CD14-positive monocyte (primary cell): ENCODE results near the gene COX6B1. TPM values are rescaled to one million over a fixed set of nuclear protein-coding genes. Genes with fewer than 3 reads are reported as not detected.

Experiments used
- DNase-seq, 3 donors: peaks; one replicate each; pipeline ENCODE4 v3.0.0-alpha.2; 2011 to 2022
- H2AFZ ChIP-seq: 2 replicates; pipeline ENCODE4 v1.6.0; 2012; ENCODE audit warnings: mild to moderate bottlenecking, low read depth, low read length, inconsistent platforms; ENCODE audit not compliant: insufficient read depth, poor library complexity, severe bottlenecking
- H3K27ac ChIP-seq, 2 donors: 1 replicate in 1 of 2; 2 replicates in 1 of 2; pipeline ENCODE4 v1.5.1; 2012 to 2013; ENCODE audit warnings: low read length in 2 of 2, control low read depth in 1 of 2, inconsistent platforms in 1 of 2, low read depth in 1 of 2, mild to moderate bottlenecking in 1 of 2
- H3K27me3 ChIP-seq, 2 donors: one replicate each; pipeline versions ENCODE4 v1.6.0 to v1.6.1; 2011 to 2013; ENCODE audit warnings: low read length in 2 of 2; ENCODE audit not compliant: control insufficient read depth in 2 of 2, insufficient read depth in 2 of 2
- H3K36me3 ChIP-seq, 2 donors: replicated peaks in 1 of 2; 1 replicate in 1 of 2; 2 replicates in 1 of 2; pipeline versions ENCODE4 v1.5.1 to v1.6.1; 2012 to 2013; ENCODE audit warnings: low read length in 2 of 2, control low read depth in 1 of 2, inconsistent platforms in 1 of 2, mild to moderate bottlenecking in 1 of 2; ENCODE audit not compliant: insufficient read depth in 2 of 2, control insufficient read depth in 1 of 2
- H3K4me1 ChIP-seq, 2 donors: 1 replicate in 1 of 2; 2 replicates in 1 of 2; pipeline versions ENCODE4 v1.5.1 to v1.6.1; 2012 to 2013; ENCODE audit warnings: low read length in 2 of 2, control low read depth in 1 of 2, inconsistent platforms in 1 of 2, mild to moderate bottlenecking in 1 of 2, moderate library complexity in 1 of 2; ENCODE audit not compliant: insufficient read depth in 2 of 2, control insufficient read depth in 1 of 2
- H3K4me2 ChIP-seq: replicated peaks from 2 replicates; pipeline ENCODE3; 2012; ENCODE audit warnings: low read length, moderate library complexity, mild to moderate bottlenecking; ENCODE audit not compliant: poor library complexity, severe bottlenecking; ENCODE audit errors: extremely low read depth
- H3K4me3 ChIP-seq, 3 experiments: fragments of 200-600 bp in 1 of 3; sonication (generic) in 1 of 3; replicated peaks in 1 of 3; 1 replicate in 2 of 3; 2 replicates in 1 of 3; pipeline ENCODE4 v1.5.1; 2011 to 2013; ENCODE audit warnings: low read length in 3 of 3, mild to moderate bottlenecking in 3 of 3, control low read depth in 2 of 3, low read depth in 2 of 3, inconsistent platforms in 1 of 3, moderate library complexity in 1 of 3
- H3K79me2 ChIP-seq: 2 replicates; pipeline ENCODE4 v1.6.0; 2012; ENCODE audit warnings: mild to moderate bottlenecking, control low read depth, inconsistent platforms, low read length, moderate library complexity; ENCODE audit not compliant: insufficient read depth
- H3K9ac ChIP-seq: 2 replicates; pipeline ENCODE4 v1.6.0; 2017; ENCODE audit warnings: low read length, mild to moderate bottlenecking; ENCODE audit not compliant: insufficient read depth, poor library complexity, severe bottlenecking
- H3K9me3 ChIP-seq, 2 donors: replicated peaks in 1 of 2; 1 replicate in 1 of 2; 2 replicates in 1 of 2; pipeline versions ENCODE4 v1.5.1 to v1.6.1; 2012 to 2013; ENCODE audit warnings: low read length in 2 of 2, control low read depth in 1 of 2; ENCODE audit not compliant: control insufficient read depth in 1 of 2, insufficient read depth in 1 of 2
- H4K20me1 ChIP-seq: 2 replicates; pipeline ENCODE4 v1.6.0; 2012; ENCODE audit warnings: mild to moderate bottlenecking, low read length, control low read depth, moderate library complexity; ENCODE audit not compliant: insufficient read depth
- H3K27ac Mint-ChIP-seq, 7 donors: one replicate each; pipeline ENCODE4 v1.8.0; 2020; ENCODE audit warnings: mild to moderate bottlenecking in 7 of 7, mixed read lengths in 7 of 7, moderate library complexity in 6 of 7, inconsistent platforms in 2 of 7
- H3K27me3 Mint-ChIP-seq, 3 donors: one replicate each; pipeline ENCODE4 v1.8.0; 2021 to 2022; ENCODE audit warnings: low read depth in 3 of 3, mild to moderate bottlenecking in 3 of 3, mixed read lengths in 3 of 3, moderate library complexity in 3 of 3, inconsistent platforms in 1 of 3
- H3K36me3 Mint-ChIP-seq, 2 donors: one replicate each; pipeline ENCODE4 v1.8.0; 2020; ENCODE audit warnings: mixed read lengths in 2 of 2, inconsistent platforms in 1 of 2, mild to moderate bottlenecking in 1 of 2
- H3K4me1 Mint-ChIP-seq: one replicate; pipeline ENCODE4 v1.8.0; 2020; ENCODE audit warnings: mild to moderate bottlenecking, mixed read lengths
- H3K4me3 Mint-ChIP-seq, 2 donors: one replicate each; pipeline ENCODE4 v1.8.0; 2020; ENCODE audit warnings: mild to moderate bottlenecking in 2 of 2, mixed read lengths in 2 of 2, moderate library complexity in 1 of 2
- H3K9me3 Mint-ChIP-seq, 7 donors: one replicate each; pipeline ENCODE4 v1.8.0; 2020 to 2022; ENCODE audit warnings: mixed read lengths in 7 of 7, mild to moderate bottlenecking in 6 of 7, moderate library complexity in 6 of 7, inconsistent platforms in 2 of 7
- WGBS: methylation state at CpG from one replicate; pipeline ENCODE4 v1.1.5; 2013; ENCODE audit warnings: missing lambda C conversion rate; ENCODE audit not compliant: insufficient coverage; 5-methylcytosine and 5-hydroxymethylcytosine counted together
- intact Hi-C, 2 donors: fragments of 100-400 bp; cut with micrococcal nuclease; formaldehyde crosslinking; loops; one replicate each; pipeline versions ENCODE4 v1.15.0 to v1.15.1; 2023
- polyA plus RNA-seq, 3 donors: library from polyadenylated mRNA; depleted of rRNA in 1 of 3; unstranded in 2 of 3; stranded (reverse) in 1 of 3; fragments of 300-500 nt in 2 of 3; fragments of >200 nt in 1 of 3; fragmentation: Illumina TruSeq in 2 of 3; gene quantifications; 1 replicate in 2 of 3; 2 replicates in 1 of 3; pipeline ENCODE4 v1.2.3, GENCODE V29; 2012 to 2021
- TF ChIP-seq, protein P1 (sequence below): fragments of 200-600 bp; IDR thresholded peaks from one replicate; pipeline ENCODE4 v1.8.0; 2022; ENCODE audit warnings: antibody characterized with exemption, mild to moderate bottlenecking

Gene COX6B1
- polyA plus RNA-seq, 3 donors = 611 to 948 (median 825) TPM

GRCh38 chr19:35657904-35658700 lies 10.0 kb downstream of the COX6B1 start:
- Histone ChIP-seq H3K4me3 (no peak overlapping the region), H3K79me2 (no peaks in the 10 kb centered on the region), H2AFZ (no peak overlapping the region), H3K4me2 (no peak overlapping the region), H3K27ac (no peak overlapping the region), H3K27me3 (no peaks in the 10 kb centered on the region), H3K9me3 (no peaks in the 10 kb centered on the region), H4K20me1 (peaks cover 44% of the 10 kb centered on the region), H3K9ac (no peak overlapping the region), H3K4me1 (no peaks in the 10 kb centered on the region), H3K36me3 (peaks cover 72 to 79% of the 10 kb centered on the region in 2 donors)
- H3K27ac Mint-ChIP-seq = no peak overlapping the region
- TF ChIP-seq, protein P1, sequence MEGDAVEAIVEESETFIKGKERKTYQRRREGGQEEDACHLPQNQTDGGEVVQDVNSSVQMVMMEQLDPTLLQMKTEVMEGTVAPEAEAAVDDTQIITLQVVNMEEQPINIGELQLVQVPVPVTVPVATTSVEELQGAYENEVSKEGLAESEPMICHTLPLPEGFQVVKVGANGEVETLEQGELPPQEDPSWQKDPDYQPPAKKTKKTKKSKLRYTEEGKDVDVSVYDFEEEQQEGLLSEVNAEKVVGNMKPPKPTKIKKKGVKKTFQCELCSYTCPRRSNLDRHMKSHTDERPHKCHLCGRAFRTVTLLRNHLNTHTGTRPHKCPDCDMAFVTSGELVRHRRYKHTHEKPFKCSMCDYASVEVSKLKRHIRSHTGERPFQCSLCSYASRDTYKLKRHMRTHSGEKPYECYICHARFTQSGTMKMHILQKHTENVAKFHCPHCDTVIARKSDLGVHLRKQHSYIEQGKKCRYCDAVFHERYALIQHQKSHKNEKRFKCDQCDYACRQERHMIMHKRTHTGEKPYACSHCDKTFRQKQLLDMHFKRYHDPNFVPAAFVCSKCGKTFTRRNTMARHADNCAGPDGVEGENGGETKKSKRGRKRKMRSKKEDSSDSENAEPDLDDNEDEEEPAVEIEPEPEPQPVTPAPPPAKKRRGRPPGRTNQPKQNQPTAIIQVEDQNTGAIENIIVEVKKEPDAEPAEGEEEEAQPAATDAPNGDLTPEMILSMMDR = no peak
- H3K36me3 Mint-ChIP-seq = peaks cover 51 to 68% of the 10 kb centered on the region in 2 donors
- peaks cover 0 to 6% (median 0%) of the 10 kb centered on the region in 3 donors for H3K27me3 Mint-ChIP-seq
- H3K4me3 Mint-ChIP-seq = no peak overlapping the region
- intact Hi-C loops = no loop called here
- H3K4me1 Mint-ChIP-seq = no peaks in the 10 kb centered on the region
- 93% methylated on average over 9 of the region's 15 CpGs for WGBS
- H3K9me3 Mint-ChIP-seq = peaks cover 0 to 1% (median 0%) of the 10 kb centered on the region in 7 donors
- no peak for DNase-seq

- TF ChIP-seq, protein P1 = no peak
- H3K79me2 ChIP-seq = no peaks in the 10 kb centered on the region
- no peak overlapping the region for H3K4me3 ChIP-seq
- Mint-ChIP-seq H3K27ac (no peak overlapping the region), H3K36me3 (peaks cover 29 to 31% of the 10 kb centered on the region in 2 donors), H3K4me1 (no peaks in the 10 kb centered on the region), H3K27me3 (peaks cover 0 to 4% (median under 1%) of the 10 kb centered on the region in 3 donors), H3K9me3 (peaks cover 0 to 1% (median 0%) of the 10 kb centered on the region in 7 donors), H3K4me3 (no peak overlapping the region)
- peaks cover 56 to 57% of the 10 kb centered on the region in 2 donors for H3K36me3 ChIP-seq
- no peak overlapping the region for H3K9ac ChIP-seq
- H3K4me2 ChIP-seq = no peak overlapping the region
- DNase-seq = no peak
- H3K27me3 ChIP-seq = no peaks in the 10 kb centered on the region
- no peaks in the 10 kb centered on the region for H3K4me1 ChIP-seq
- no peaks in the 10 kb centered on the region for H3K9me3 ChIP-seq
- no CpG with 5 or more reads among the region's 6 CpGs for WGBS
- H2AFZ ChIP-seq = no peak overlapping the region
- intact Hi-C loops = no loop called here
- peaks cover 15% of the 10 kb centered on the region for H4K20me1 ChIP-seq
- no peak overlapping the region for H3K27ac ChIP-seq
Observed at GRCh38 chr19:35661995-35662340, 13.8 kb downstream of the COX6B1 start.
